Fibroblast of the aortic adventitia (primary cell): ENCODE measurements around the gene SRRM4. TPM values are rescaled to one million over a fixed set of nuclear protein-coding genes. Genes with fewer than 3 reads are reported as not detected.
"Not testable (repeated sequence)": the region's sequence is repeated elsewhere in the genome, so short reads cannot be mapped to it uniquely, and the experiment has no call there.

ENCODE experiments used
- DNase-seq: peaks from one replicate; pipeline ENCODE4 v3.0.0-alpha.2; 2010; ENCODE audit warnings: low read depth
- H3K4me3 ChIP-seq: 2 replicates; pipeline ENCODE4 v1.5.1; 2011; ENCODE audit warnings: low read depth, mild to moderate bottlenecking, control low read depth, low read length, moderate library complexity
- CTCF ChIP-seq: IDR thresholded peaks from 2 replicates; pipeline ENCODE4 v1.5.1; 2011; ENCODE audit warnings: mild to moderate bottlenecking, low read length, control low read depth, inconsistent platforms; ENCODE audit not compliant: insufficient read depth
- total RNA-seq: library from RNA; depleted of rRNA; stranded (reverse); fragments of >200 nt; gene quantifications from 2 replicates; pipeline ENCODE4 v1.2.3, GENCODE V29; 2012; ENCODE audit warnings: low replicate concordance

Gene SRRM4
- total RNA-seq, 1 donor = not detected

- no peak for DNase-seq
- no peak overlapping the region for H3K4me3 ChIP-seq
These were observed 25.4 kb downstream of the SRRM4 start for GRCh38 chr12:119006746-119007145.

GRCh38 chr12:119008273-119008672 is 26.9 kb downstream of the SRRM4 start:
- H3K4me3 ChIP-seq, DNase-seq: not testable (repeated sequence)

More at GRCh38 chr12:119006746-119007145, 25.4 kb downstream of the SRRM4 start:
- TF ChIP-seq CTCF = no peak

- no peak overlapping the region for H3K4me3 ChIP-seq
- TF ChIP-seq CTCF = no peak
- DNase-seq = no peak
These were observed 27.4 kb downstream of the SRRM4 start for GRCh38 chr12:119008691-119009221.

GRCh38 chr12:119011231-119011630 is 29.9 kb downstream of the SRRM4 start:
- DNase-seq = no peak
- TF ChIP-seq CTCF = no peak
- H3K4me3 ChIP-seq = no peak overlapping the region

GRCh38 chr12:119012179-119012578 is 30.8 kb downstream of the SRRM4 start:
- DNase-seq = no peak
- H3K4me3 ChIP-seq = no peak overlapping the region
- no peak for TF ChIP-seq CTCF

- DNase-seq = no peak
- H3K4me3 ChIP-seq = no peak overlapping the region
- TF ChIP-seq CTCF = no peak
These were observed 31.7 kb downstream of the SRRM4 start for GRCh38 chr12:119013023-119013422.

- no peak for TF ChIP-seq CTCF
- DNase-seq = no peak
- no peak overlapping the region for H3K4me3 ChIP-seq
These were observed 33.0 kb downstream of the SRRM4 start for GRCh38 chr12:119014368-119014767.
